Effector memory CD4-positive, alpha-beta T cell (primary cell): ENCODE results near the gene CSF3.

Experiments
- DNase-seq, 3 donors: peaks; one replicate each; pipeline ENCODE4 v3.0.0-alpha.2; 2020
- H3K27ac ChIP-seq: 2 replicates; pipeline ENCODE4 v1.7.0; 2013; ENCODE audit warnings: mild to moderate bottlenecking, low read length, moderate library complexity; ENCODE audit not compliant: insufficient read depth, poor library complexity, severe bottlenecking
- H3K27me3 ChIP-seq: replicated peaks from 2 replicates; pipeline ENCODE4 v1.7.0; 2013; ENCODE audit warnings: mild to moderate bottlenecking, low read length; ENCODE audit not compliant: insufficient read depth, control insufficient read depth, poor library complexity, severe bottlenecking
- H3K36me3 ChIP-seq: 2 replicates; pipeline ENCODE4 v1.7.0; 2013; ENCODE audit warnings: mild to moderate bottlenecking, low read length, moderate library complexity; ENCODE audit not compliant: control insufficient read depth, insufficient read depth
- H3K4me1 ChIP-seq: 2 replicates; pipeline ENCODE4 v1.7.0; 2013; ENCODE audit warnings: low read length, mild to moderate bottlenecking; ENCODE audit not compliant: control insufficient read depth, insufficient read depth, poor library complexity, severe bottlenecking
- H3K4me3 ChIP-seq: 2 replicates; pipeline ENCODE4 v1.7.0; 2013; ENCODE audit warnings: low read length, low read depth, mild to moderate bottlenecking; ENCODE audit not compliant: insufficient read depth, poor library complexity, severe bottlenecking
- H3K9me3 ChIP-seq: 2 replicates; pipeline ENCODE4 v1.7.0; 2013; ENCODE audit warnings: mild to moderate bottlenecking, low read length, moderate library complexity; ENCODE audit not compliant: control insufficient read depth

Gene CSF3

GRCh38 chr17:40014375-40014980 lies 762 bp upstream of the CSF3 start:
- peaks cover 4% of the 10 kb centered on the region for H3K4me1 ChIP-seq
- no peak overlapping the region for H3K4me3 ChIP-seq

GRCh38 chr17:40015998-40016985 lies 1.1 kb downstream of the CSF3 start:
- Histone ChIP-seq H3K9me3 (no peaks in the 10 kb centered on the region), H3K27ac (no peak overlapping the region), H3K27me3 (no peaks in the 10 kb centered on the region), H3K4me3 (no peak overlapping the region), H3K4me1 (no peaks in the 10 kb centered on the region), H3K36me3 (peaks cover 16% of the 10 kb centered on the region)
- no peak for DNase-seq

More at GRCh38 chr17:40014375-40014980, 762 bp upstream of the CSF3 start:
- Histone ChIP-seq H3K27me3 (no peaks in the 10 kb centered on the region), H3K27ac (no peak overlapping the region), H3K36me3 (peaks cover 7% of the 10 kb centered on the region), H3K9me3 (no peaks in the 10 kb centered on the region)
- no peak for DNase-seq

GRCh38 chr17:40017422-40018080 lies 2.3 kb downstream of the CSF3 start:
- no peaks in the 10 kb centered on the region for H3K27me3 ChIP-seq
- DNase-seq: no peak
- no peaks in the 10 kb centered on the region for H3K4me1 ChIP-seq
- peaks cover 28% of the 10 kb centered on the region for H3K36me3 ChIP-seq
- H3K9me3 ChIP-seq: no peaks in the 10 kb centered on the region
- H3K27ac ChIP-seq: no peak overlapping the region
- no peak overlapping the region for H3K4me3 ChIP-seq

- Histone ChIP-seq H3K4me1 (no peaks in the 10 kb centered on the region), H3K4me3 (no peak overlapping the region), H3K9me3 (no peaks in the 10 kb centered on the region), H3K36me3 (peaks cover 36% of the 10 kb centered on the region), H3K27ac (no peak overlapping the region), H3K27me3 (no peaks in the 10 kb centered on the region)
- DNase-seq: no peak
These were observed 3.2 kb downstream of the CSF3 start for GRCh38 chr17:40018211-40019121.

GRCh38 chr17:40019140-40019991 lies 4.1 kb downstream of the CSF3 start:
- Histone ChIP-seq H3K27ac (no peak overlapping the region), H3K4me1 (no peaks in the 10 kb centered on the region)

GRCh38 chr17:40020146-40020545 lies 4.9 kb downstream of the CSF3 start:
- Histone ChIP-seq H3K9me3 (no peaks in the 10 kb centered on the region), H3K36me3 (peaks cover 36% of the 10 kb centered on the region), H3K27me3 (no peaks in the 10 kb centered on the region), H3K27ac (no peak overlapping the region), H3K4me1 (no peaks in the 10 kb centered on the region), H3K4me3 (no peak overlapping the region)
- DNase-seq: no peak

More at GRCh38 chr17:40019140-40019991, 4.1 kb downstream of the CSF3 start:
- H3K27me3 ChIP-seq: no peaks in the 10 kb centered on the region
- H3K4me3 ChIP-seq: no peak overlapping the region
- peaks cover 36% of the 10 kb centered on the region for H3K36me3 ChIP-seq
- H3K9me3 ChIP-seq: no peaks in the 10 kb centered on the region
- DNase-seq: no peak

GRCh38 chr17:40021451-40021971 lies 6.3 kb downstream of the CSF3 start:
- Histone ChIP-seq H3K36me3 (peaks cover 40% of the 10 kb centered on the region), H3K27me3 (no peaks in the 10 kb centered on the region)

GRCh38 chr17:40022497-40022896 lies 7.3 kb downstream of the CSF3 start:
- Histone ChIP-seq H3K27me3 (no peaks in the 10 kb centered on the region), H3K4me3 (no peak overlapping the region), H3K27ac (no peak overlapping the region), H3K36me3 (peaks cover 47% of the 10 kb centered on the region), H3K9me3 (no peaks in the 10 kb centered on the region), H3K4me1 (peaks cover 10% of the 10 kb centered on the region)
- DNase-seq: no peak

More at GRCh38 chr17:40021451-40021971, 6.3 kb downstream of the CSF3 start:
- DNase-seq: no peak
- no peaks in the 10 kb centered on the region for H3K9me3 ChIP-seq
- H3K4me1 ChIP-seq: peaks cover 4% of the 10 kb centered on the region
- no peak overlapping the region for H3K4me3 ChIP-seq
- no peak overlapping the region for H3K27ac ChIP-seq
